GM21526 (cell line): ENCODE results near the gene CYP11A1.

Source experiments
- ATAC-seq: cut with Tn5 transposase; IDR thresholded peaks from one replicate; pipeline ENCODE4 v1.9.1; 2021; ENCODE audit warnings: moderate library complexity; ENCODE audit not compliant: unreplicated experiment, low FRiP score

CYP11A1 gene

DNA sequence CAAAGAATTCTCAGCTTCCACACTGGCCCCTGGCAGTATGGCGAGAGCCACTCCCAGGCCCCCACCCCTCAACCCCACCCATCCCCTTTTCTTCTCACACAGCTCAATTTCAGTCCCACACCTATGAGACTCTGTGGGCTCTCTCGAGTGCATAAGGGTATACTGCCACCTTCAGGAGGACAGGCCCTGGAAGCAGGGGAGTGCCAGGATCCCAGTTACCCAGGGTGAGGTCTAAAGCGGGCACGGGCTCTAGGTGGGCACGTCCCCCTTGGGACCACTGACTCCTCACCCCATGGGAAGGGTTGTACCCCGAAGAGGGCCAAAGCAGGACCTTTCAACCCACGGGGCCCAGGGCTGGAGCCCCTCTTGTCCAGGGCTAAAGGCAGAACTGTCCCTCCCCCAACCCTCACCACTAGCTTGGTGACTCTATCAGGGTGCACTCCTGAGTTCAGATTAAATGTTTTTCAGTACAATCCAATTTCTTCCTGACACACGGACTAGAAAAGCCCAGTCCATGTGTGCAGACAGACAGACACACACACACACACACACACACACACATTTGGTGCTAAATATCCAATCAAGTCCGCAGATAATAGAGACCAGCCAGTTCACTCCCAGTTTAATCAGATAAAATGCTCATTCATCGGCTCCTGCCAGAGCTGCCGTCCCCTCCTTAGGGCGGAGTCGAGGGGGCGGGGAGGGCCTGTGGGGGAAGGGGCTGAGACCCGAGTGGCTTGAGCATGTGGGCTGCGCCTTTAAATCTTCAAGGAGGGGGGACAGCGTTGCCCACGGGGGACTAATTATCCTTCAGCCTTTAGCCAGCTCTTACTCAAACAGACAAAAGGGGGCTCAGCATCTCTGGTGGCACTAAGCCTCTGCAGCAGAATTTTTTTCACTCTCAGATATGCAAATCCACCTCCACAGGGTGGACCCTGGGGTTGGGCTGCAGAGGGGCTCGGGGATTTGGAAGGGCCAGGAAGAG lies 59.3 kb downstream of the CYP11A1 start:
- ATAC-seq = no peak

DNA sequence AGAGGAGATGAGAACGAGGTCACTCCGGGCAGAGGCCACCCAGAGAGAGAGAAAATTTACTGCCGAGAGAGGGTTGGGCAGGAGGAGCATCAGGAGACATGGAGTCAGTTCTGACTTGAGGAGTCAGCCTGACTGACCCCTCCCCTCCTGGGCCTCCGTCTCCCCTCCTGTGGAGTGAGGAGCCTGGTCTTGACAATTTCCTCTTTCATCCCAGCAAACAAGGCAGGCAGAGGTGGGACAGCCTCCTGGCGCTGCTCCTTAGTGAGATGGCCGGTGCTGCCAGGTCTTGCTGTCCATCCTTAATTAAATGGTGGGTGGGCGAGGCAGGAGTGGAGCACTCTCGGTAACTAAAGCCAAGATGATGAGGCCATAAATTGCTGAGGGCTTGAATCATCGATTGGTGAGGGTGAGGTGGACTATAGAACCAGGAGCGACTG lies 60.6 kb downstream of the CYP11A1 start:
- ATAC-seq = no peak

GRCh38 chr15:74305687-74306086 lies 61.8 kb downstream of the CYP11A1 start:
- ATAC-seq = no peak

DNA sequence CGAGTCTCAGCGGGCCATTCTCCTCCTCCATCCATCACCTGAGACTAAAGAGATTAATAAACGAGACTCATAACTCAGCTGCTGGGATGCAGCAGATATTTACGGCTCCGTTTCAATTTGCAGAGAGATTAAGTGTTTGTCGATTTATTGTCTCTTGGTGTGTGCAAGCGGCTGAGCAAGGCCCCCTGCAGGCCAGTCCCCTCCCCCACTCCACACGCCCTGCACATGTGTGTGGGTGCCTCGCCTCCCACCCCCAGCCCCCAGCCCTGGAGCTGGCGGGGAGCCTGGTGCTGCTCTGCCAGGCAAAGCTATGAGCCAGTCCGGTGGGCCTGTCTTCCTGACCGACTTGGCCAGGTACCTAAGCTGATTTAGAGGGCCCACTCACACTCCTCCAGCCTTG lies 63.0 kb downstream of the CYP11A1 start:
- no peak for ATAC-seq

DNA sequence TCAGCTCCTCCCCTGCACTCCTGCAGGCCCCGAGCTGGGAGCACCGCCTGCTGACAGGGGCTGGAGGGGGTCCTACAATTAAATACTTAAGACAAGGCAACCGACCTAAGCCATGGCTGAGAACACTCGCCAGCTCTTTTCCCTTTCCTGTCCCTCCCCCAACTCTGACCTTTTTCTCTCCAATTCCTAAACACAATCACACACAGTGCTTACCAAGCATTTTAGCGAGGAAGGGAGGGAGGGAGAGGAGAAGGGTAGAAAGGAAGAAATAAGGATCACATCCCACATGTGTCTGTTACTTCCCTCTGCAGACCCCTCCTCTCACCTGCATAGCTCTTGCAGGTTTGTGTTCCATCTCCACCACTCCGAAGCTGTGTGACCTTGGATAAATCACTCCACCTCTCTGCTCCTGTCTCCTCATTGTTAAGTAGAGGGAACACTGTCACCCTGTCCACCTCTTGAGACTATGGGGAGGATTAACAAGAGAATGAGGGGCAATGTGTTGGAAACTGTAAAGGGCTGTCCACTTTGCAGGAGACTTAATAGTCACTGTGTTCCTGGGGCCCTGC lies 63.6 kb downstream of the CYP11A1 start:
- no peak for ATAC-seq

DNA sequence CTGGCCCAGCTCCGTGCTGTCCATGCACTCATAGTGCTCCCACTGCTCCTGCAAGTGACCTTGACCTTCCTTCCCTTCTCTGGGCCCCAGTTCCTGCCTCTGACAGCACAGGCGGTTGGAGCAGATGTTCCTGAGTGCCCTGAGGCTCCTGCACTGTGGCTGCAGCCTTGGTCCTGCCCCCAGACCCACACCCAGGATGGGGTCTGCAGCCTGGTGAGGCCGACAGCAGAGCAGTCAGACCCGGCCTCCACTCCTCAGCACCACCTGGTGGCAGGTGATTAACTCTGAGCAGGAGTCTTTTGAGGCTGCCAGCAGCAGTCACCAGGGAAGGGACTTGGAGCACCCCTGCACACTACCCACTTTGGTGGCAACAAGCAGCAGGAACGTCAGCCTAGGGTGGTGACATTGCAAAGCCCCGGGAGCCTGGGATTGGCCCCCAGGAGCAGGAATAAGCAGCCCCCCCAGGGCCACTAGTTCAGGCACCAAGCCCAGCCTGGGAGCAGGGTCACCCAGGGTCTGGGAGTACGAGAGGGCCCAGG lies 64.6 kb downstream of the CYP11A1 start:
- ATAC-seq = no peak

DNA sequence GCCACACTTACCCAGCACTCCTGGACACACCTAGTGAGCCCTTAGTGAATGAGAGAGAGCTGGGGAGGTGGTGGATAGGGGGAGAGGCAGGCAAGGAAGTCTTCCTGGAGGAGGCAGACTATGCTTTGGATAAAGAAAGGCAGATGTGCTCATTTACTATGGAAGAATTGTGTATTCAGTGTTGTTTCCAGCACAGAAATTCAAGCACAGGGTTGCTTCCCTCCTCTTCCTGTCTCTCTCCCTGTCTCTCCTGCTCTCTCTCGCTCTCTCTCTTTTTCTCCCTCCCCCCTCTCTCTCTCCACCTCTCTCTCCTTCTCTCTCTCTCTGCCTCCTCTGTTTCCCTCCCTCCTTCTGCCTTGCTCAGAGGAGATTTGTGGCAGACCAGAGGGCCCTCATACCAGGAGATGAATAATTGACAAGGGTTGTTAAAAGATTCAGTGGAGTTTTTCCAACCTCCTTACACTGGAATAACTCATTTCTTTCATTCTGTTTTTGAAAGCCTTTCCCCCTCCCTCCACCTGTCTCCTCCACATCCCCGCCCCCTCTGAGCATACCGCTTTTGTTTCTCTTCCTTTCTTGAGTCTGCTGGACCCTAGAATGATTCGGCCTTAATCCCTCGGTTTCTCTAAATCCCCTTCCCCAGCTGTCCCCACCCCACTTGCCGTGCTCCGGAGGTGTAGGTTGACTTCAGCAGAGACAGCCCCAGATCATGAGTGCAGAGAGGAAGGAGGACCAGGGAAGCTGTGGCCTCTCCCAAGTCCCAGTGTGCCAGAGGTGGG lies 65.7 kb downstream of the CYP11A1 start:
- no peak for ATAC-seq

- ATAC-seq = no peak
Observed at GRCh38 chr15:74300057-74300795, 67.2 kb downstream of the CYP11A1 start.

- ATAC-seq = no peak
Observed at GRCh38 chr15:74297887-74298286, 69.6 kb downstream of the CYP11A1 start.

GRCh38 chr15:74295800-74296199 lies 71.6 kb downstream of the CYP11A1 start:
- no peak for ATAC-seq

GRCh38 chr15:74294010-74294409 lies 73.4 kb downstream of the CYP11A1 start:
- ATAC-seq = no peak

GRCh38 chr15:74293021-74293810 lies 74.2 kb downstream of the CYP11A1 start:
- ATAC-seq = no peak

DNA sequence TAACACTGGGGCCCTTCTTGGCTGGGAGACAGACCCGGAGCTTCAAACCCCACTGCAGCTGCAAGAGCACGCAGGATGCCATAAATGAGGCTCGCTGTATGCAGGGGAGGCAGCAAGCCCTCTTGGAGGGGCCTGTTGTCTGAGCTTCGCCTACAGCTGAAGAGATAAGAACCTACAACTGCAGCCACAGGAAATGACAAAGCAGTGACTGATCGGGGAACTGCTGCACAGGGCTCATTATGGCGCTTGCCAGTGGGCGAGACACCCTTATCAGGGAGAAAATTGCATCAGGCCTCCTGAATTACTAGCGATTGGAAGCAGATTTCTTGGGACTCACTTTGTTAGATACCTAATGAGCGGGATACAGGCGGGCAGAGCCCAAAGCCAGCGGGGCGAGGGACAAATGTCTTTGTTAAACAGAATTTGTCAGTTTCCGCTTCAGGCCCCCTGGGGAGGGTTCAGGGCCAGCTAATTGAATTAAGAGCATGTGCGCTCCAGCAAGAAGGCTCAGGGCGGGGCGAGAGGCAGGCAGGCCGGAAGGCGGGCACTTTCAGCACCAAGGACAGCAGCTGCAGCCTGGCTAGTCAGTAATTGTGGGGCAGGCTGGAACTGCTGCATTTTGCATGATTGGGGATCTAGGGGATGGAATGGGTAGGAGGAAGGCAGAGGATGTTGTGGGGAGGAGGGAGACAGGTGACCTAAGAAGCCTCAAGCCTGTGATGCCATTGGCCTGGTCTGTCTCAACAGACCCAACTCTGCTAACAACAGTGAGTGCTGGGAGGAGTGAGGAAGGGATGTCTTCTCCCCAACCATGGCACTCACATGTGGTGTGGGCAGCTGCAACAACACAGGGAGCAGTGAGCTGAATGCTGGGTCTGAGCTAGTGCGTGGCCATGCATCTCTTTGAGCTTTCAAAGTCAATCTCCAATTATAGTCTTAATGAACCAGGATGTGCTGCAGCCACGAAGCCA lies 76.1 kb downstream of the CYP11A1 start:
- ATAC-seq = no peak

DNA sequence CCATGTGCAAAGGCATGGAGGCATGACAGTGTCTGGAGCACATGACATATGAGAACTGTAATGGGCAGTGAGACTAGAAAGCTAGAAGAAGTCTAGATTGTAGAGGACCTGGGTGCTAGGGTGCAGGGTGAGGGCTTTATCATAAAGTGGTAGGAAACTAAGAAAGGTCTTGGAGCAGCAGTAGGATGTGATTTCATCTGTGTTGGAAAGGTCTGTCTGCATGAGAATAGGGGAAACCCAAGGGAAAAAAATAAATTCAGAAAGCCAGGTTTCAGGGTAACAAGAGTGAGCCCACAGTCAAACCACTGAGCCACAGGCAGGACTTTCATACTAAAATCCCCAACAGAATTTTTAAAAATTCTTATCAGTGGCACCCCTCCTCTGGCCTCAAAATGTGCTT lies 76.8 kb downstream of the CYP11A1 start:
- no peak for ATAC-seq

- ATAC-seq = no peak
Observed at GRCh38 chr15:74289671-74290070, 77.8 kb downstream of the CYP11A1 start.
